ENCODE measurements around the gene POU6F2. TPM values are rescaled to one million over a fixed set of nuclear protein-coding genes. Genes with fewer than 3 reads are reported as not detected.

The POU6F2 gene
- total RNA-seq, 6 experiments from 2014 or later = 0.12 to 2.1 (median 0.64) TPM; not detected in 2

DNA sequence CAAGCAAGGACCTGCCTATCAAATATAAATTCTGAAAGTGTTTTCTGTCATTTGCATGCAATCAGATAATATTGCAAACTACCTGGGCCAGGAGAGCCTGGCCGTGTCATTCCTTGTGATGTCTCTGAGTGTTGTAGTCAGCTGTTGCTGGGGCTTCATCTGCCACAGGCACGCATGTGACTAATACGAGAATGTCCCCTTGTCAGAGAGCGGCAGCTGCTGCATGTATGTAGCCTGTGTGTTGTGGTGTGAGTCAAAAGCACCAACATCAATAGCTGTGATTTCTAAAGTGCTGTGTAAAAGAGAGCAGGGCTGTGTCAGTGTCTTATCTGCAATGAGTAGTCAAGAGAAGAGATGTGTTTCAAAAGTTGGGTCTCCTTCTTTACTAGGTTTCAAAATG is 155.4 kb downstream of the POU6F2 start:
- Histone ChIP-seq H3K4me3 (no peak overlapping the region), H3K27ac (no peak overlapping the region), H3K36me3 (no peaks in the 10 kb centered on the region), H3K9me3 (no peaks in the 10 kb centered on the region), H3K27me3 (no peaks in the 10 kb centered on the region), H3K4me1 (no peaks in the 10 kb centered on the region)
- 0% methylated on average over 1 of the region's 4 CpGs for WGBS (ENCODE audit: insufficient coverage, low coverage, low lambda C conversion rate, missing lambda C conversion rate)
- ATAC-seq (no peak), DNase-seq (no peak)
- TF ChIP-seq, protein P1, sequence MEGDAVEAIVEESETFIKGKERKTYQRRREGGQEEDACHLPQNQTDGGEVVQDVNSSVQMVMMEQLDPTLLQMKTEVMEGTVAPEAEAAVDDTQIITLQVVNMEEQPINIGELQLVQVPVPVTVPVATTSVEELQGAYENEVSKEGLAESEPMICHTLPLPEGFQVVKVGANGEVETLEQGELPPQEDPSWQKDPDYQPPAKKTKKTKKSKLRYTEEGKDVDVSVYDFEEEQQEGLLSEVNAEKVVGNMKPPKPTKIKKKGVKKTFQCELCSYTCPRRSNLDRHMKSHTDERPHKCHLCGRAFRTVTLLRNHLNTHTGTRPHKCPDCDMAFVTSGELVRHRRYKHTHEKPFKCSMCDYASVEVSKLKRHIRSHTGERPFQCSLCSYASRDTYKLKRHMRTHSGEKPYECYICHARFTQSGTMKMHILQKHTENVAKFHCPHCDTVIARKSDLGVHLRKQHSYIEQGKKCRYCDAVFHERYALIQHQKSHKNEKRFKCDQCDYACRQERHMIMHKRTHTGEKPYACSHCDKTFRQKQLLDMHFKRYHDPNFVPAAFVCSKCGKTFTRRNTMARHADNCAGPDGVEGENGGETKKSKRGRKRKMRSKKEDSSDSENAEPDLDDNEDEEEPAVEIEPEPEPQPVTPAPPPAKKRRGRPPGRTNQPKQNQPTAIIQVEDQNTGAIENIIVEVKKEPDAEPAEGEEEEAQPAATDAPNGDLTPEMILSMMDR (IDR thresholded peaks at IDR 0.05) = no peak
- no peak for TF ChIP-seq POLR2A (IDR thresholded peaks at IDR 0.05)
- intact Hi-C loops (cut with DNase I) = no loop called here

DNA sequence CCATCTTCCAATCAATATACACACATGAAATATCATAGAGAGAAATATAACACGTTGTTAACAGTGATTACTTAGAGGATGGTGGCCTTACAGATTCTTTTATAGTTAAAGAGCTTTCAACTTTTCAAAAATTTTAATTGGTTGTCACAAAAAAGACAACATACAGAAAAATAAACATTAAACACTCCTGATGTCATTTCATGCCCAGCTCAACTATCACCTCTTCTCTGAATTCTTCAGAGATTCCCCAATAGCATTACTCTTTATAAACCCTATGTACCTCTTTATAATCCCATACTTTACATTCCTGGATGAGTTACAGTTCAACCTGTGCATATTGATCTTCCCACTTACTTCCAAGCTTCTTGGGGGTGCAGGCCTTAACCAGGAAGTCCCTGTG is 159.8 kb downstream of the POU6F2 start:
- Histone ChIP-seq H3K4me3 (no peak overlapping the region), H3K9me3 (no peaks in the 10 kb centered on the region), H3K27me3 (no peaks in the 10 kb centered on the region), H3K4me1 (no peaks in the 10 kb centered on the region), H3K36me3 (no peaks in the 10 kb centered on the region), H3K27ac (no peak overlapping the region)
- DNase-seq (no peak), ATAC-seq (no peak)
- no peak for TF ChIP-seq POLR2A (IDR thresholded peaks at IDR 0.05)
- TF ChIP-seq, protein P1 (IDR thresholded peaks at IDR 0.05) = no peak
- intact Hi-C loops (cut with DNase I) = no loop called here
- 45% methylated on average over 1 of the region's 1 CpG for WGBS (ENCODE audit: insufficient coverage, low coverage, low lambda C conversion rate, missing lambda C conversion rate)

DNA sequence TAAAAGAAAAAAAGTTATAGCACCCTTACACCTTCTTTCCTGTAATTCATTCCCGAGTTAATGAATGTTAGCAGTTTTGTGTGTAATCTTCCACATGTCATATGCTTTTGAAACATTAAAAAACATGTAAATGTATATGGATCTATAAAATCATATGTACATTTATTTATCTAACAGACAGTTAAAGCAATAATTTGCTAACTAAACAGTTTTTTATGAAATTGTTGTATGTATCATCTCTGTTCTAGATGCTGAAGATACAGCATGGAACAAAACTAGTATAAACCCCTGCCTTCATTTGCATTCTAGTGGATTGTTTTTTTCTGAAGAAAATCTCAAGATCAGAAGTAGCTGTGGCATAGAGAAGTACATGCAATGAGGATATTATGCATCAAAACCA is 165.0 kb downstream of the POU6F2 start:
- no peaks in the 10 kb centered on the region for H3K27me3 ChIP-seq
- no peak for DNase-seq
- no peak for ATAC-seq
- TF ChIP-seq, protein P1 (IDR thresholded peaks at IDR 0.05) = no peak
- no peak for TF ChIP-seq POLR2A (IDR thresholded peaks at IDR 0.05)
- H3K4me1 ChIP-seq = no peaks in the 10 kb centered on the region
- H3K9me3 ChIP-seq = no peaks in the 10 kb centered on the region
- no peak overlapping the region for H3K4me3 ChIP-seq
- no peak overlapping the region for H3K27ac ChIP-seq
- 67% methylated on average over 1 of the region's 1 CpG for WGBS (ENCODE audit: insufficient coverage, low coverage, low lambda C conversion rate, missing lambda C conversion rate)
- H3K36me3 ChIP-seq = no peaks in the 10 kb centered on the region
- intact Hi-C loops (cut with DNase I) = no loop called here

DNA sequence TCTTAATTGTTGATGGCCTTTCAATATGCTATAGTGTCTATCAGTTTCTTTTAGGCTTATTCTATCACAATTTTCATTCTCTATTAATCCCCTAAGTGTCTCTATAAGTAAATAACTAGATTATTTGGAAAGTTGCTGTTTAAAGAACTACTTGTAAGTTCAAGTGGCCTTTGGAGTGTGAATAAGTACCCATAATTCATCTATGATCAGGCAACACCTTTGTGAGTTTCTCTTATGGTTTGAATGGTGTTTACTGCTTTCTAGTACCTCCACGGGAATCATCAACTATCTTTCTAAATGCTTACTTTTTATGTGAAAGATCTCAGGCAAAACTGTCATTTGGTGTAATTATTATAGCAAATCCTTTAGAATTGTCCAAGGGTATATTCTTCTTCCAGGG is 166.7 kb downstream of the POU6F2 start:
- ATAC-seq (no peak), DNase-seq (no peak)
- no peak overlapping the region for H3K4me3 ChIP-seq
- H3K9me3 ChIP-seq = no peaks in the 10 kb centered on the region
- intact Hi-C loops (cut with DNase I) = no loop called here
- no peaks in the 10 kb centered on the region for H3K4me1 ChIP-seq
- WGBS (ENCODE audit: insufficient coverage, low coverage, low lambda C conversion rate, missing lambda C conversion rate) = 40% methylated on average over 1 of the region's 1 CpG
- H3K27ac ChIP-seq = no peak overlapping the region
- H3K36me3 ChIP-seq = no peaks in the 10 kb centered on the region
- no peaks in the 10 kb centered on the region for H3K27me3 ChIP-seq
- TF ChIP-seq, protein P1 (IDR thresholded peaks at IDR 0.05) = no peak
- no peak for TF ChIP-seq POLR2A (IDR thresholded peaks at IDR 0.05)

DNA sequence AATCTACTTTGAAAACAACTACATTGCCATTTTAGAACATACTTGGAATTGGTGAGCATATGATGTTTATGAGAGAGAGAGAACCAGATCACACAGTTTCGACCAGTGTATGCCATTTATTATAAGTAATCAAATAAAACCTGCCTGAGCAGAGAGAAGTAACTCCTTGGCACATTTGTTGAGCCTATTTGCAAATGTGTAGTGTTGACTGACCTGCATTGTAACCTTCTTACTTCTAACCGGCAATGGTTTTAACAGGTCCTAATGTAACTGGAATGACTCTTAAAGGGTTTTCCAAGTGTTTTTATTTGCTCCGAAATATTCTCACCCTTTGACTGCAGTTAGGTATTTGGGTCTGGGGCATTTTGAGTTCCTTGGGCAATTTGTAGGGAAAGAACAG is 167.6 kb downstream of the POU6F2 start:
- DNase-seq (no peak), ATAC-seq (no peak)
- intact Hi-C loops (cut with DNase I) = no loop called here
- WGBS (ENCODE audit: insufficient coverage, low coverage, low lambda C conversion rate, missing lambda C conversion rate) = 54% methylated on average over 3 of the region's 3 CpGs
- H3K27ac ChIP-seq = no peak overlapping the region
- no peaks in the 10 kb centered on the region for H3K9me3 ChIP-seq
- no peaks in the 10 kb centered on the region for H3K27me3 ChIP-seq
- no peak for TF ChIP-seq POLR2A (IDR thresholded peaks at IDR 0.05)
- TF ChIP-seq, protein P1 (IDR thresholded peaks at IDR 0.05) = no peak
- no peak overlapping the region for H3K4me3 ChIP-seq
- no peaks in the 10 kb centered on the region for H3K36me3 ChIP-seq
- no peaks in the 10 kb centered on the region for H3K4me1 ChIP-seq

Data from right lobe of liver (tissue), 6 donors.